LoVo (cell line): ENCODE data around the gene PBX4.

Experiments
- DNase-seq: peaks from one replicate; pipeline ENCODE4 v3.0.0-alpha.2; 2016; ENCODE audit warnings: low spot score

The PBX4 gene

DNA sequence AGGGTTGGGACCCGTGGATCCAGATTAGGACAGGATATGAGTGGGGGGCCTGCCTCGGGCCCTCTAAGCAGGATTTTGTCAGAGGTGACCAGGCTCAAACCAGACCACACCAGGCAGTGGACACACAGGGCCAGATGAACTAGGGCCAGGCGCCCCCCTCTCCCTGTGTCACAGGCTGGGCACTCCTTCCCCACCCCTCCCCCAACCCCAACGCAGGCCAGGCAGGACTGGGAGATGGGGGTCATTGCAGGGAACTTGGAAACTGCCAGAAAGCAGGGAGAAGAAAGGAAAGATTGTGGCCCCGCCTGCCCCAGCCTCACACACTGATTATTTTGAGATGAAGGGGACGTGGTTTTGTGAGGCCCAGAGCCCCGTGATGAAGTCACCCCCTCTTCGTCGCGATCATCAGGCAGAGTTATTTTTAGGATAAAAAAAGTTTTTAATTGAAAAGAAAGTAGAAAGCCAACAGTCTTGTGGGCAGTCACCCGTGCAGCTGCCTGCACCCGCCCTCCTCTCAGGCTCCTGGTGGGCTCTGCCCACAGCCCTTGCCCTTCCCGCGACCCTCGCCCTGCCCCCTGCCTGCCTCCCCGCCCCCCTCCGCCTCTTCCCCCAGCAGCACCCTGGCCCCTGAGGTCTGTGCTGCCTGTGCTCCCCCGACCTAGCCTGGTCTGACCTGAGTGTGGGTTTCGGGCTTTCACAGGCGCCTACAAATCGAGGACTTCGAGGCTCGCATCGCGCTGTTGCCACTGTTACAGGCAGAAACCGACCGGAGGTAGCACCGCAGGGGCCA, 91.7 kb downstream of the PBX4 start:
- no peak for DNase-seq

DNA sequence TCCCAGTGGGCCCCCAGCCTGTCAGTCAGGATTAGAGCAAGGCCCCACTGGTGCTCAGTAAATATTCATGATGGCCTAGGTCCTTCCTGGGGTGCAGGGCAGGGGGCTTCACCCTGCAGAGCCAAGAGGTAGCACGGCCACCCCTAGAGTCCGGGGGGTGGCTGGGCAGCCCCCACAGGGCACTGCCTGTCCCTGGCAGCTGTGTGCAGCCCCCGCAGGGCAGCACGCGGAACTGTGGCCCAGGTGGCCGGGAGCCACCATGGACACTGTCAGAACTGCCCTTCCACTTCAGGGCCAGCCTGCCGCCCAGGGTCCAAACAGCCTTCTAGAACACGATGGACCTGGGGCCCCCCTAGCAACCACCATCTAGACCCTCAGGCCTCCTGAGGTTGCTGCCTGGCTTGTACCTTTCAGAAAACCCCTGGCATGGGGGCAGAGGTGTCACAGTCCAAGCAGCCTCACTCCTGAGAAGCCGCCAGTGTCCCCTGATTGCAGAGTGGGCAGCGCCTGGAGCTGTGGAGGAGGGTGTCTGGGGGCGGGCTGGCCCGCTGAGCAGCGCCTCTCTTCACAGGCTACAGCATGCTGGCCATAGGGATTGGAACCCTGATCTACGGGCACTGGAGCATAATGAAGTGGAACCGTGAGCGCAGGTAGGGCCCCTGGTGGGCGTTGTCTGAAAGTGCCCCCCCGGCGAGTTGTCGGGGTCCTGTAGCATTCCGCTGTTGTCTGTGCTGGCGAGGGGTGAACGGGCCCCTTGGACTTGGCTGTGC, 92.7 kb downstream of the PBX4 start:
- DNase-seq = no peak

DNA sequence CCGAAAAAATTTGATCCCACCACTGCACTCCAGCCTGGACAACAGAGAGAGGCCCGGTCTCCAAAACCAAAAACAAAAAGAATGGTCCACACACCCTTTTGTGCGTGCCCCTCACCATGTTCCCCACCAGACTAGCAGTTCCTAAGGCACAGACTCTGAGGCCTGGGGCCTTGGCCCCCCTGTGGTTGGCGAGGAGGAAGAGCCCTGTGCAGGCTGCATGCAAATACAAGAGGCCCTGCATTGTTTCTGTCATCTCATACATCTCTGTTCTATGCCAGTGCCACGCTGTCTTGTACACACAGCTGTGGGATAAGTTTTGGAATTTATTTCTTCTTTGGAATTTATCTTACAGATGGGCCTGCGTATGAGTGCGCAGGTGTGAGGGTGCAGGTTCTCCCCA, 94.4 kb downstream of the PBX4 start:
- no peak for DNase-seq

DNA sequence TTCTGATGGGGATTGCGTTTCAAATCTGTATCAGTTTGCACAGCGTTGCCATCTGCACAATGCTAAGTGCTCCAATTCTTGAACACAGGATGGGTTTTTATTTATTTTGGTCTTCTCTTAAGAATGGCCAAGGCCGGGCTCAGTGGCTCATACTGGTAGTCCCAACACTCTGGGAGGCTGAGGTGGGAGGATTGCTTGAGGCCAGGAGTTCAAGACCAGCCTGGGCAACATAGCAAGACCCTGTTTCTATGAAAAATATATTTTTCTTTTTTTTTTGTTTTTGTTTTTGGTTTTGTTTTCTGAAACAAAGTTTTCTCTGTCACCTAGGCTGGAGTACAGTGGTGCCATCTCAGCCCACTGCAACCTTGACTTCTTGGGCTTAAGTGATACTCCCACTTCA, 95.3 kb downstream of the PBX4 start:
- no peak for DNase-seq

DNA sequence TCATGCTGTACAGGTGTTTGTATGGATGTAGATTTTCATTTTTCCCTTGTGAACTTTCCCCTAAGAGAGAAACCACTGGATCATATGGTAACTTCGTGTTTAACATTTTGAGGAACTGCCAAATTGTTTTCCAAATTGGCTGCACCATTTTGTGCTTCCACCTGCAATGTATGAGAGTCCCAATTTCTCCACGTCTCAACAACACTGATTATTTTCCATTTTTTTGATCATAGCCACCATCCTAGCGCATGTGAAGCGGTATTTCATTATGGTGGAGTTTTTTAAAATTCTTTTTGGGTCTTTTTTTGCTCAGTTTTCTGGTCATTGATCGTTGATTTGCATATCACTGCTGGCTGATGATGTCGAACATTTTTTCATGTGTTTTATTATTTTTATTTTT, 97.5 kb downstream of the PBX4 start:
- DNase-seq = no peak

DNA sequence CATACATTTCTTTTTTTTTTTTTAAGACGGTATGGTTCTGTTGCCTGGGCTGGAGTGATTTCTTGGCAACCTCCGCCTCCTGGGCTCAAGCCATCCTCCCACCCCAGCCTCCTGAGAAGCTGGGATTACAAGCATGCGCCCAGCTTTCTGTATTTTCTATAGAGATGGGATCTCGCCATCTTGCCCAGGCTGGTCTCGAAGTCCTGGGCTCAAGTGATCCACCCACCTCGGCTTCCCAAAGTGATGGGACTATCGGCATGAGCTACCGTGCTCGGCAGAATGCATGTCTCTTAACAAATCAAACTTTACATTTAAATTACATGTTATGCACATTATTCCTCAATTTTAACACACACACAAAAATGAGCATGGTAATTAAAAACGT, 101.3 kb downstream of the PBX4 start:
- no peak for DNase-seq

DNA sequence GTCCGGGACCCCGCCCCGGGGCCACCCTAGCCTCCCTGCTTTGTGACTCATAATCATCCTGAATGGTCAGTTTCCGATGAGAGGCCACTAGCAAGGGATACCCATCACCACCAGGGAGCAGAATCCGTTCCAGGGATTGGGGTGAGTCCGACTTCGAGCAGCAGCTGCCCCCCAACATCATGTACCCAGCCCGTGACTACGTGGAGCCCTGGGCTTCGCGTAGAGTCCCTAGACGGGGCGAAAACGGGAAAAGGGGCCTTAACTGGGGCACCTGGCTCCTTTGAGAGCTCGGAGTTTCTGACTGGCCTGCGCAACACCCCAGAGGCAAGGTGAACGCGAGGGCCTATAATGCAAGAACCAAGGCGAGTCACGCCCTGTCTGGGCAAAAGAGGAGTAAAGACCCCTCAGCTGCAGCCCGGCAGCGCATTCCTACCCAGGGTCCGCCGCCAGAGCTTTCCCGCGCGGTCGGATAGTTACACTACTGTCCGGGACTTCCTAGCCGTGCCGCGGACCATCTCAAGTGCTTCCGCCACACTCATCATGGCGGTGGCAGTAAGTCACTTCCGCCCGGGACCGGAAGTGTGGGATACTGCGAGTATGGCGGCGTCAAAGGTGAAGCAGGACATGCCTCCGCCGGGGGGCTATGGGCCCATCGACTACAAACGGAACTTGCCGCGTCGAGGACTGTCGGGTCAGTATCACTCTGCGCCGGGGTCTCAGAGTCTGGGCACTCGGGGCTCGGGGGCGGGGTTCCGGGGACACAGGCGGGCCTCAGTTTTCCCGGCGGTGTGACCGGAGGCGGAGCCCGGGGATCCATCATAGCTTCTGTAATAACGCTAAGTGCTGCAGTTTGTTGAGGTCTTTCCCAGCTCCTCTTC, 102.6 kb downstream of the PBX4 start, which contains the start of gene NDUFA13:
TSS of gene NDUFA13 (plus strand) at position 584 of the 878 bp plus-strand sequence. CDS start at position 598, 14 bp downstream.
- peak; percentile 90 for DNase-seq

DNA sequence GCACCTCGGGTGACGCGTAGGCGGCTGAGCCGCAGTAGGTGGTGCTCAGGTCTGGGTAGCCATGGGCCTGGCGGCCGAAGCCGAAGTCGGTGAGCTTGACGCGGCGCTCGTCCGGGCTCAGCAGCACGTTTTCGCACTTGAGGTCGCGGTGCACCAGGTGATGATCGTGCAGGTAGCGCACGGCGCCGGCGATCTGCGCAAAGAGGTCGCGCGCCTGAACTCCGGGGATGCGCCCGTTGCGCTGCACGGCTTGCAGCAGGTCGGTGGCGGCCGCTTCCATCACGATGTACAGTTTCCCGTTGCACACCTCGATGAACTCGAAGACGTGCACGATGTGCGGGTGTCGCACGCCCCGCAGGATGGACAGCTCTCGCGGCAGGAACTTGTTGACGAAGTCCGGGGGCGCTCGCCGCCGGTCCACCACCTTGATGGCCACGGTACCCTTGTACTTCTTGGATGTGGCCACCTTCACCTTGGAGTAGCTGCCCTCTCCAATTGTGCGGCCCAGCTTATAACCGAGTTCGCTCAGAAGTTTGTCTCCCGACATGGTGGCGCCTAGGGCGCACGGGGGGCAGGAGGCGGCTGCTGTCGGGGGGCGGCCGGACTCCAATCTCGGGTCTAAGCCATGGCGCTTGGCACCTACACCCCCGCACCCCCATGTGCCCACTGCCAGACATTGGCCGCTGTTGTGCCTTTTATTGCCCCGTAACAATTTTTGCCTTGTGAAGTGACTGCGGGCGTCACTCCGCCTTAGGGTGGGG, 103.4 kb downstream of the PBX4 start, which contains the start of gene TSSK6:
TSS of gene TSSK6 (minus strand) at position 668 of the 761 bp plus-strand sequence. CDS start at position 547, 121 bp downstream.
- DNase-seq = no peak

DNA sequence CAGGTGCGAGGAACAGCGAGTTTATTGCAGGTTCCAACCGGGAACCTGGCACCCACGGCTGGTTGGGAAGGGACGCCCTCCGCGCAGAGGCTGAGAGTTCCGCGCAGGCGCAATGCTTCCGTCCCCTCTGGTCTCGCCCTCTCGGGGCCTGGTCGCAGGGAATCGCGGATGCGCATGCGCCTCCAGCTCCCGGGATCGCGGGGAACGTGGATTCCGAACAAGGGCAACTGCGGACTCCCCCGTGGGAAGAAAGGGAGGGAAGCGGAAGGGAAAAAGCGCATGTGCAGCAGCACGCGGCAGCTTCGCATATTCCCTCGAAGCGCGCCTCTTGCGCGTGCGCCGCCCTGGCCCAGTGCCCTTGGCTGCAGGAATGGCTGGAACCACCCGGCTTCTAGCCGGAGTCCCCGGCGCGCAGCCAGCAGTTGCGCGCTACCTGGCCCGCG, 104.3 kb downstream of the PBX4 start:
- DNase-seq = no peak

DNA sequence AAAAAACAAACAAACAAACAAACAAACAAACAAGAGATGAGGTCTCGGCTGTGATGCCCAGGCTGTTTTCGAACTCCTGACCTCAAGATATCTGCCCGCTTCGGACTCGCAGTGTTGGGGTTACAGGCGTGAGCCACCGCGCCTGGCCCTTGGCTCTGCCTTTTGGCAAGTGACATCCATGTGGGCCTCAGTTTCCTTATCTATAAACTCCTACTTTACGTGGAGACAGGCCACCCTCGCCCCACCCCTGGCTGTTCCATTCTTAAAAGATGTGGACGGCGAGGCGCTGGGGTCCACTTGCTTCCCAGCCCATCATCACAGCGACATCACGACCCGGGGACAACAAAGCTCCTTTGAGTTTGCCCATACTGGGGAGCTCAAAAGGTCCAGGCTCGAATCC, 104.8 kb downstream of the PBX4 start:
- no peak for DNase-seq
